Heart left ventricle (tissue), 16 donors: ENCODE measurements around the gene POU1F1. TPM values are rescaled to one million over a fixed set of nuclear protein-coding genes. Genes with fewer than 3 reads are reported as not detected.
"Not testable (repeated sequence)": the region's sequence is repeated elsewhere in the genome, so short reads cannot be mapped to it uniquely, and the experiment has no call there.

Experiments used
- ATAC-seq, 4 donors: fragments of 200-7000 bp; cut with Tn5 transposase; one replicate each; pipeline ENCODE4 v1.9.1; 2020 to 2022; ENCODE audit warnings: moderate library complexity in 4 of 4, mild to moderate bottlenecking in 3 of 4, moderate number of reproducible peaks in 1 of 4
- DNase-seq, 5 donors: peaks; one replicate each; pipeline ENCODE4 v3.0.0-alpha.2; 2020
- H3K27ac ChIP-seq, 12 donors: fragments of 200-600 bp; sonication (generic) in 4 of 12; one replicate each; pipeline versions ENCODE4 v1.5.0 to v1.8.0; 2016 to 2022; ENCODE audit warnings: mild to moderate bottlenecking in 2 of 12
- H3K27me3 ChIP-seq, 9 donors: fragments of 200-600 bp; sonication (generic) in 2 of 9; one replicate each; pipeline versions ENCODE4 v1.5.1 to v1.8.0; 2016 to 2022; ENCODE audit warnings: mild to moderate bottlenecking in 3 of 9
- H3K36me3 ChIP-seq, 9 donors: fragments of 200-600 bp; sonication (generic) in 2 of 9; one replicate each; pipeline versions ENCODE4 v1.5.0 to v1.8.0; 2018 to 2022; ENCODE audit warnings: mild to moderate bottlenecking in 2 of 9
- H3K4me1 ChIP-seq, 12 donors: fragments of 200-600 bp; sonication (generic) in 4 of 12; one replicate each; pipeline versions ENCODE4 v1.5.0 to v1.8.0; 2016 to 2022; ENCODE audit warnings: mild to moderate bottlenecking in 3 of 12
- H3K4me3 ChIP-seq, 12 donors: fragments of 200-600 bp; sonication (generic) in 4 of 12; one replicate each; pipeline versions ENCODE4 v1.5.0 to v1.8.0; 2017 to 2022; ENCODE audit warnings: mild to moderate bottlenecking in 9 of 12, moderate library complexity in 4 of 12
- H3K9me3 ChIP-seq, 12 donors: fragments of 200-600 bp; sonication (generic) in 4 of 12; one replicate each; pipeline versions ENCODE4 v1.5.0 to v1.8.0; 2016 to 2022; ENCODE audit warnings: mild to moderate bottlenecking in 1 of 12
- POLR2A ChIP-seq, 2 donors: fragments of 450-650 bp; IDR thresholded peaks; one replicate each; pipeline ENCODE4 v1.6.1; 2017; ENCODE audit warnings: antibody characterized with exemption in 2 of 2, mild to moderate bottlenecking in 2 of 2, moderate library complexity in 2 of 2
- WGBS, 4 donors: extraction: QIAGEN DNeasy Blood & Tissue Kit in 2 of 4; methylation state at CpG; one replicate each; pipeline versions ENCODE4 v1.1.5 to v1.1.7; 2013 to 2018; 5-methylcytosine and 5-hydroxymethylcytosine counted together
- intact Hi-C, 10 donors: fragments of 100-400 bp; cut with DNase I; formaldehyde crosslinking; loops; one replicate each; pipeline versions ENCODE4 v1.11.1 to v1.14.2; 2022
- polyA plus RNA-seq, 2 donors: library from polyadenylated mRNA; stranded (reverse); fragments of 200-250 nt; gene quantifications; one replicate each; pipeline ENCODE4 v1.2.3, GENCODE V29; 2013
- total RNA-seq, 9 donors: library from RNA; depleted of rRNA in 2 of 9; stranded (reverse); fragments of >200 nt in 2 of 9; fragmentation: NEBNext Ultra II Directional in 3 of 9; extraction: Animal tissue kit (Norgen Biotek cat#: 25700) in 3 of 9; gene quantifications; one replicate each; pipeline versions ENCODE4 v1.1.0 to v1.2.4, GENCODE V29; 2016 to 2023
- TF ChIP-seq, protein P1 (sequence below), 12 donors: fragments of 200-600 bp; sonication (generic) in 4 of 12; IDR thresholded peaks; one replicate each; pipeline versions ENCODE4 v1.5.0 to v1.8.0; 2018 to 2022; ENCODE audit warnings: antibody characterized with exemption in 12 of 12, mild to moderate bottlenecking in 5 of 12
- donor health status: ischemic (EF 13 %, LVEDD 7.1; RV severe dilation, severe dysfunction).
- donor health status: healthy with polysubstance abuse.
- donor health status: DM: no; HTN: yes; CAD: no.
- donor health status: DM: no; HTN: no; CAD: no.
- donor health status: ischemic (EF 25% LVEDD 6.9; RV normal size, moderate dysfunction).
- donor health status: ischemic (EF 25% LVEDD 5.7; RV mildly dilated, moderate dysfunction).
- donor health status: healthy.
- donor health status: DM: yes; HTN: yes; CAD: no.
- donor health status: ischemic (EF 35%, LVEDD 5.7; RV mildly dilated, moderate dysfunction).
- donor health status: nonischemic (EF 11% LVEDD 7.7; RV severe dilation, severe dysfunction).
- donor health status: DM: yes; HTN: yes; CAD: no.
- donor health status: PGD.
- donor health status: ischemic (EF 29% LVEDD 5.4; RV normal size, mild dysfunction).
- donor health status: nonischemic (EF 23%, LVEDD 6.1; RV moderate dilation, normal function).

POU1F1 gene
- total and polyA plus RNA-seq, 11 donors, result not detected

- ATAC-seq, result no peak
Observed at GRCh38 chr3:87307805-87308204, 31.4 kb upstream of the POU1F1 start.

DNA sequence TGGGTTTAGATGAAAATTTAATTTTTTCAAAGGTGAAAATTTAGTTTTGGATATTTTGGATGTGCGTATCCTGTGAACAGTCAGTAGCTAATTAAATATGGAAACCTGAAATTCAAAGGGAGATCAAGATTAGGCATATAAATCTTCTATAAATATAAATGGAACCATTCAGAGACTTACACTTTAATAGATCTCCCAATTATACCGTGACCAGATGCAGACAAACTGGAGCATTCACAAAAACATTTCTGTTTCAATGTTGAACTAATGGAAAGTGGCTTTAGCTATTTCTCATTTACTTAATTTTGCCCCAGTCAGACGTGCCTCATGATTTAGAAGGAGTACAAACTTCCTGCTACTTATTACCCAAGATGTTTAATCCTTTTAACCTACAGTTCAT is 29.1 kb upstream of the POU1F1 start:
- Histone ChIP-seq H3K4me1 (no peaks in the 10 kb centered on the region), H3K9me3 (peaks cover 0 to 4% (median 0%) of the 10 kb centered on the region in 12 donors), H3K4me3 (no peak overlapping the region), H3K36me3 (no peaks in the 10 kb centered on the region), H3K27ac (no peak overlapping the region), H3K27me3 (no peaks in the 10 kb centered on the region)
- no peak for DNase-seq
- intact Hi-C loops, result no loop called here
- ATAC-seq, result no peak
- WGBS, 4 donors, result 60 to 82% (median 79%) methylated on average over 3 of the region's 3 CpGs
- TF ChIP-seq, protein P1, sequence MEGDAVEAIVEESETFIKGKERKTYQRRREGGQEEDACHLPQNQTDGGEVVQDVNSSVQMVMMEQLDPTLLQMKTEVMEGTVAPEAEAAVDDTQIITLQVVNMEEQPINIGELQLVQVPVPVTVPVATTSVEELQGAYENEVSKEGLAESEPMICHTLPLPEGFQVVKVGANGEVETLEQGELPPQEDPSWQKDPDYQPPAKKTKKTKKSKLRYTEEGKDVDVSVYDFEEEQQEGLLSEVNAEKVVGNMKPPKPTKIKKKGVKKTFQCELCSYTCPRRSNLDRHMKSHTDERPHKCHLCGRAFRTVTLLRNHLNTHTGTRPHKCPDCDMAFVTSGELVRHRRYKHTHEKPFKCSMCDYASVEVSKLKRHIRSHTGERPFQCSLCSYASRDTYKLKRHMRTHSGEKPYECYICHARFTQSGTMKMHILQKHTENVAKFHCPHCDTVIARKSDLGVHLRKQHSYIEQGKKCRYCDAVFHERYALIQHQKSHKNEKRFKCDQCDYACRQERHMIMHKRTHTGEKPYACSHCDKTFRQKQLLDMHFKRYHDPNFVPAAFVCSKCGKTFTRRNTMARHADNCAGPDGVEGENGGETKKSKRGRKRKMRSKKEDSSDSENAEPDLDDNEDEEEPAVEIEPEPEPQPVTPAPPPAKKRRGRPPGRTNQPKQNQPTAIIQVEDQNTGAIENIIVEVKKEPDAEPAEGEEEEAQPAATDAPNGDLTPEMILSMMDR (IDR thresholded peaks at IDR 0.05), result no peak
- TF ChIP-seq POLR2A (IDR thresholded peaks at IDR 0.05), result no peak

More at GRCh38 chr3:87307805-87308204, 31.4 kb upstream of the POU1F1 start:
- intact Hi-C loops, result no loop called here
- Histone ChIP-seq H3K4me1 (no peaks in the 10 kb centered on the region), H3K4me3 (no peak overlapping the region), H3K36me3 (no peaks in the 10 kb centered on the region), H3K27ac (no peak overlapping the region), H3K27me3 (no peaks in the 10 kb centered on the region), H3K9me3 (peaks cover 0 to 4% (median 0%) of the 10 kb centered on the region in 12 donors)
- WGBS, 4 donors, result 91 to 95% (median 93%) methylated on average over 2 of the region's 2 CpGs
- no peak for DNase-seq
- TF ChIP-seq POLR2A (IDR thresholded peaks at IDR 0.05), result no peak
- TF ChIP-seq, protein P1 (IDR thresholded peaks at IDR 0.05), result no peak

GRCh38 chr3:87305031-87305430 is 28.6 kb upstream of the POU1F1 start:
- DNase-seq, H3K27ac ChIP-seq, H3K4me3 ChIP-seq, H3K4me1 ChIP-seq, intact Hi-C loops, H3K27me3 ChIP-seq, ATAC-seq, H3K36me3 ChIP-seq, H3K9me3 ChIP-seq: not testable (repeated sequence)
- WGBS, 4 donors, result 38 to 76% (median 55%) methylated on average over 1 of the region's 1 CpG

GRCh38 chr3:87298111-87298718 is 21.8 kb upstream of the POU1F1 start:
- Histone ChIP-seq H3K9me3 (no peaks in the 10 kb centered on the region), H3K27ac (no peak overlapping the region), H3K4me1 (peaks cover 0 to 4% (median 0%) of the 10 kb centered on the region in 12 donors), H3K4me3 (no peak overlapping the region), H3K27me3 (no peaks in the 10 kb centered on the region), H3K36me3 (no peaks in the 10 kb centered on the region)
- intact Hi-C loops, result loop anchor here in 2 of 10 donors (5.0 kb wide), 2 partner anchors 704 to 709 kb away; no protein-coding TSS in a partner anchor
- ATAC-seq (peak in 1 of 4 donors; percentile 46), DNase-seq (no peak)
- TF ChIP-seq, protein P1 (IDR thresholded peaks at IDR 0.05), result peak; percentile 39 to 79 (median 62)
- no peak for TF ChIP-seq POLR2A (IDR thresholded peaks at IDR 0.05)
- WGBS, 4 donors, result 7 to 26% (median 17%) methylated on average over 3 of the region's 3 CpGs

- intact Hi-C loops, result no loop called here
- ATAC-seq, result no peak
- Histone ChIP-seq H3K4me1 (no peaks in the 10 kb centered on the region), H3K36me3 (no peaks in the 10 kb centered on the region), H3K27ac (no peak overlapping the region), H3K9me3 (peaks cover 0 to 5% (median 0%) of the 10 kb centered on the region in 12 donors), H3K27me3 (no peaks in the 10 kb centered on the region), H3K4me3 (no peak overlapping the region)
- no peak for DNase-seq
- TF ChIP-seq, protein P1 (IDR thresholded peaks at IDR 0.05), result no peak
- no peak for TF ChIP-seq POLR2A (IDR thresholded peaks at IDR 0.05)
- 72 to 84% (median 77%) methylated on average over 8 of the region's 8 CpGs for WGBS, 4 donors
Observed at GRCh38 chr3:87288446-87288845, 12.1 kb upstream of the POU1F1 start.
